ENCODE measurements around the gene HAUS1.
"Not testable (repeated sequence)": the region's sequence is repeated elsewhere in the genome, so short reads cannot be mapped to it uniquely, and the experiment has no call there.

Gene HAUS1

GRCh38 chr18:46160050-46160798, 56.0 kb downstream of the HAUS1 start:
- DNase-seq = no peak

- DNase-seq = not testable (repeated sequence)
Observed at GRCh38 chr18:46160840-46161239, 56.7 kb downstream of the HAUS1 start.

- DNase-seq = no peak
Observed at GRCh38 chr18:46161703-46162396, 57.7 kb downstream of the HAUS1 start.

GRCh38 chr18:46163091-46163490, 58.9 kb downstream of the HAUS1 start:
- no peak for DNase-seq

- no peak for DNase-seq
Observed at GRCh38 chr18:46163941-46164499, 59.8 kb downstream of the HAUS1 start.

- not testable (repeated sequence) for DNase-seq
Observed at GRCh38 chr18:46164502-46164901, 60.3 kb downstream of the HAUS1 start.

- no peak for DNase-seq
Observed at GRCh38 chr18:46164920-46165319, 60.7 kb downstream of the HAUS1 start.

GRCh38 chr18:46166261-46166970, 62.2 kb downstream of the HAUS1 start:
- DNase-seq = no peak

- DNase-seq = no peak
Observed at GRCh38 chr18:46167971-46168370, 63.8 kb downstream of the HAUS1 start.

- peak; percentile 35 for DNase-seq
Observed at GRCh38 chr18:46169464-46169941, 65.3 kb downstream of the HAUS1 start.

GRCh38 chr18:46171331-46171730, 67.1 kb downstream of the HAUS1 start:
- DNase-seq = no peak

- DNase-seq = peak; percentile 92
Observed at GRCh38 chr18:46173393-46174341, 69.5 kb downstream of the HAUS1 start.

GRCh38 chr18:46174342-46175041, 70.3 kb downstream of the HAUS1 start:
- DNase-seq = peak; percentile 38

GRCh38 chr18:46176001-46176400, 71.8 kb downstream of the HAUS1 start:
- DNase-seq = no peak

Measured in 8988T (cell line).